SHP77 treated with DMSO at 0.1 percent for 48 hours (cell line): Measurements from ENCODE around the gene PJA2.
"Not testable (repeated sequence)": the region's sequence is repeated elsewhere in the genome, so short reads cannot be mapped to it uniquely, and the experiment has no call there.

Source experiments
- DNase-seq: peaks from one replicate; lab custom pipeline; 2025; lab: John Stamatoyannopoulos, UW

The PJA2 gene, protein sequence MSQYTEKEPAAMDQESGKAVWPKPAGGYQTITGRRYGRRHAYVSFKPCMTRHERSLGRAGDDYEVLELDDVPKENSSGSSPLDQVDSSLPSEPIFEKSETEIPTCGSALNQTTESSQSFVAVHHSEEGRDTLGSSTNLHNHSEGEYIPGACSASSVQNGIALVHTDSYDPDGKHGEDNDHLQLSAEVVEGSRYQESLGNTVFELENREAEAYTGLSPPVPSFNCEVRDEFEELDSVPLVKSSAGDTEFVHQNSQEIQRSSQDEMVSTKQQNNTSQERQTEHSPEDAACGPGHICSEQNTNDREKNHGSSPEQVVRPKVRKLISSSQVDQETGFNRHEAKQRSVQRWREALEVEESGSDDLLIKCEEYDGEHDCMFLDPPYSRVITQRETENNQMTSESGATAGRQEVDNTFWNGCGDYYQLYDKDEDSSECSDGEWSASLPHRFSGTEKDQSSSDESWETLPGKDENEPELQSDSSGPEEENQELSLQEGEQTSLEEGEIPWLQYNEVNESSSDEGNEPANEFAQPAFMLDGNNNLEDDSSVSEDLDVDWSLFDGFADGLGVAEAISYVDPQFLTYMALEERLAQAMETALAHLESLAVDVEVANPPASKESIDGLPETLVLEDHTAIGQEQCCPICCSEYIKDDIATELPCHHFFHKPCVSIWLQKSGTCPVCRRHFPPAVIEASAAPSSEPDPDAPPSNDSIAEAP

GRCh38 chr5:109409844-109410388 is at the start of gene PJA2:
TSS of gene PJA2 (minus strand) at chr5:109409974. CDS start at chr5:109383433, 26,541 bp downstream.
- peak; percentile 100 for DNase-seq

GRCh38 chr5:109455598-109456096 is 45.9 kb upstream of the PJA2 start:
- DNase-seq, result peak; percentile 46

- DNase-seq, result no peak
Measured at GRCh38 chr5:109454731-109455505, 45.1 kb upstream of the PJA2 start.

DNA sequence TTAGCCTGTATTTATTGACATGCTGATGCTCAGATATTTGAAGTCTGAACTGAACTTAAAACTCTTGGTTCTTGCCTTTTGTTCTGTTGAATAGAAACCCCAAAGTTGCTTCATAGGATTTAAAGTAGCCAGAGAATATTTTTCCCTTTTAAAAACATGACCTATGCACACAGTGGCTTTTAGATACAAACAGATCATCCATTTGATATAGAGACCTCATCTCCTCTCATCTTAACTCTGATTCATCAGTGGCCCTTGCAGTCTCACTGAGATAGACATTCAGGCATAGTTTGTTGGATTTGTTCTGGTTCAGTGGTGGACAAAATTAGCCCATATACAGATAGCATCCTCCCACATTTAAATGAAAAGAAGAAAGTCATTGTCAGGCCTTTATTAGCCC is 43.5 kb upstream of the PJA2 start:
- DNase-seq, result no peak

- DNase-seq, result no peak
Measured at GRCh38 chr5:109452661-109453060, 42.9 kb upstream of the PJA2 start.

DNA sequence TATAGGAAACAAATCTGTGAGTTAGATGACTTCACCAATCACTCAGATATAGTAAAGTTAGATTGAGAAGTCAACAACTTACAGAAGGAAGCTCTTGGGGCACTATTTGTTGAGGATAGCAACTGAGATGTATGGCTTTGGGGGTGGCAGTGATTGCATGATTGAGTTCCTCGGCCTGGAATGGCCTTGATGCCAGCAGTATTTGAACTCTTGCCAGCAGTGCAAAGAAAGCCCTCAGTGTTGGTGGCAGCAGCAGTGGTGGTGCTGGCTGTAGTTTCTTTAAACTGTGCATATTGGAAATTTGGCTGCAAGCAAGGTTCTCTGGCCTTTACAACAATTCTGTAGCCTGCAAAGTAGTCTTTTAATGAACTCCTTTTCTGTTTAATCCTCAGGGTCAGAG is 41.4 kb upstream of the PJA2 start:
- DNase-seq, result no peak

GRCh38 chr5:109450129-109450877 is 40.5 kb upstream of the PJA2 start:
- no peak for DNase-seq

DNA sequence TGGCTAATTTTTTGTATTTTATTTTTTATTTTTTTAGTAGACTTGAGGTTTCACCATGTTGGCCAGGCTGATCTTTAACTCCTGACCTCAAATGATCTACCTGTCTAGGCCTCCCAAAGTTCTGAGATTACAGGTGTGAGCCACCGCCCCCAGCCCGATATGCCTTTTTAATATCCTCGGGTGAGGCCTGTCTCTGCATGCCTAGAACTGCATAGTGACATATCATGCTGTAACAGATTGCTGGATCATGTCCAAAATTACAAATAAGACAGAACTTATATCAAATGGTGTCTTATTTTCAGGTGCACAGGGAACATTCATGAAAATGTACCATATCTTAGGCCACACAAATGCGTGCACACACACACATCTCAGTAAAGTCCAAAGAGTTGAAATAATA is 39.1 kb upstream of the PJA2 start:
- DNase-seq, result no peak

GRCh38 chr5:109439590-109439989 is 29.8 kb upstream of the PJA2 start:
- no peak for DNase-seq

DNA sequence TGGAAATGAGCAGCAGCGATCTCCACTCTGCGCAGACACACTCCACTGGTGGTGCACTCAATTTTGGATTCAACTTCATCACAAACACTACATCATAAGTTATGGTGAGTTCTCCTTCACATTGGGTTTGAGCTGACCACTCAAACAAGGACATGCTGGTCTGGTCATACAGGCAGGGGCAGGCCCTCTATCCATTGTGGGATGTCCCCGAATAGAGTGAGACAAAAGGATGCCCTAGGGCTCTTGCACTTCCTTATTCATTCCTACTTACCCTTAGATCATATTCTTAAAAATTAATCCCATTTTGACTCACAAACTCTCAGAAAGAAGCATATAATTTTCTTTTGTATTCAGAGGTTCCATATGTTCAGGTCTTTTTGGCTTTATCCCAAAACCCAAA is 16.3 kb upstream of the PJA2 start:
- DNase-seq, result no peak

GRCh38 chr5:109425521-109425920 is 15.7 kb upstream of the PJA2 start:
- not testable (repeated sequence) for DNase-seq

GRCh38 chr5:109421956-109422355 is 12.2 kb upstream of the PJA2 start:
- no peak for DNase-seq

- no peak for DNase-seq
Measured at GRCh38 chr5:109418712-109419352, 9.1 kb upstream of the PJA2 start.

DNA sequence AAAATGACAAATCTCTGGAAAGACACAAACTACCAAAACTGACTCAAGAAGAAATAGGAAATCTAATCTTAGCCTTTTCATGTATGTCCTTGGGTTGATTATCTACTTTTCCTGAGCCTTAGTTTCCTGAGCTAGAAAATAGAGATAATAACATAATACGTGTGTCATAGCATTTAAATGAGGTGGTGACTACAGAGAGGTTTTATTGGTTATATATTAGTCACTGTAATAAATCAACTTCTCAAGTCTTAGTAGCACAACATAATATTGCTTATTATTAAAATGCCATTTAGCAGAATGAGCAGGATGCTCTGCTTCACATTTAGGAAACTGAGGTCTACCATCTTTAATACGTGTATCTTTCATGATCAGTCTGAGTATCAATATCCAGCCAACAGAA is 7.1 kb upstream of the PJA2 start:
- no peak for DNase-seq

DNA sequence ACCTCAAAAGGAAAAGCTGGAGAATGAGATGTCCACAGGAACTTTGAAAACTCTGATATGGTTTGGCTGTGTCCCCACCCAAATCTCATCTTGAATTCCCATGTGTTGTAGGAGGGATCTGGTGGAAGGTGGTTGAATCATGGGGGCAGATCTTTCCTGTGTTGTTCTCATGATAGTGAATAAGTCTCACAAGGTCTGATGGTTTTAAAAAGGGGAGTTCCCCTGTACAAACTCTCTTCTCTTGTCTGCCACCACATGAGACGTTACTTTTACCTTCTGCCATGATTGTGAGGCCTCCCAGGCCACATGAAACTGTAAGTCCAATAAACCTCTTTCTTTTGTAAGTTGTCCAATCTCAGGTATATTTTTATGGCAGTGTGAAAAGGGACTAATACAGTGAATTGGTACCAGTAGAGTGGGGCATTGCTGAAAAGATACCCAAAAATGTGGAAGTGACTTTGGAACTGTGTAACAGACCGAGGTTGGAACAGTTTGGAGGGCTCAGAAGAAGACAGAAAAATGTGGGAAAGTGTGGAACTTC is 4.2 kb upstream of the PJA2 start:
- not testable (repeated sequence) for DNase-seq

DNA sequence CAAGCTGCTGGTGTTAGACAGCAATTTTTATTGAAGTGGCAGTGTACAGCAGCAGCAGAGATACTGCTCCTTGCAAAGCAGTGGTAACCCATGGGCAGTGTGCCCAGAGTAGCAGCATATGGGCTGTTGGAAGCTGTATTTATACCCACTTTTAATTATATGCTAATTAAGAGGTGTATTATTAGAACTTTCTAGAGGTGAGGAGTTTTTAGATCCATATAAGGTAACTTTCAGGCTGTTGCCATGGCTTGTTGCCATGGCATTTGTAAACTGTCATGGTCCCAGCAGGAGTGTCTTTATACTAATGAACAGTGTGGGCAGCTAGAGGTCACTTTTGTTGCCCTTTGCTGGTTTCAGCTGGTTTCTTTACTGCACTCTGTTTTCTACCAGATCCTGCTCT is 3.7 kb upstream of the PJA2 start:
- DNase-seq, result no peak

- DNase-seq, result no peak
Measured at GRCh38 chr5:109412981-109413402, 3.2 kb upstream of the PJA2 start.

- no peak for DNase-seq
Measured at GRCh38 chr5:109411627-109412026, 1.9 kb upstream of the PJA2 start.

DNA sequence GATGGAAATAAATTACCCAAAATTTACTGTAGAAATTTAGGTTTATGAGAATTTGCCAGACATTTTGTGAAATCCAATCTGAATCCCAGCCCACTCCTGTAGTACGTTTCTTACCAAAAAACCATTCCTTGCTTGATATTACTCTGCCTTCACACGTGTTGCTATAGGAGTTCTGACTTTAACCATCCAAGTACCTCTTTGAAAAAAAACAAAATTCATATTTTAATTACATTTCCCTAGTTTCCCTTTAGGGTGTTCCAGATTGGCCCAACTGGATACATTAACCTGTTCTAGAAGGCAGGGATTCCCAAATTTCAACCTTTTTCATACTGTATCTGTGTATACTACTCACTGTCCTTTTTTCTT is 1.4 kb upstream of the PJA2 start:
- no peak for DNase-seq

DNA sequence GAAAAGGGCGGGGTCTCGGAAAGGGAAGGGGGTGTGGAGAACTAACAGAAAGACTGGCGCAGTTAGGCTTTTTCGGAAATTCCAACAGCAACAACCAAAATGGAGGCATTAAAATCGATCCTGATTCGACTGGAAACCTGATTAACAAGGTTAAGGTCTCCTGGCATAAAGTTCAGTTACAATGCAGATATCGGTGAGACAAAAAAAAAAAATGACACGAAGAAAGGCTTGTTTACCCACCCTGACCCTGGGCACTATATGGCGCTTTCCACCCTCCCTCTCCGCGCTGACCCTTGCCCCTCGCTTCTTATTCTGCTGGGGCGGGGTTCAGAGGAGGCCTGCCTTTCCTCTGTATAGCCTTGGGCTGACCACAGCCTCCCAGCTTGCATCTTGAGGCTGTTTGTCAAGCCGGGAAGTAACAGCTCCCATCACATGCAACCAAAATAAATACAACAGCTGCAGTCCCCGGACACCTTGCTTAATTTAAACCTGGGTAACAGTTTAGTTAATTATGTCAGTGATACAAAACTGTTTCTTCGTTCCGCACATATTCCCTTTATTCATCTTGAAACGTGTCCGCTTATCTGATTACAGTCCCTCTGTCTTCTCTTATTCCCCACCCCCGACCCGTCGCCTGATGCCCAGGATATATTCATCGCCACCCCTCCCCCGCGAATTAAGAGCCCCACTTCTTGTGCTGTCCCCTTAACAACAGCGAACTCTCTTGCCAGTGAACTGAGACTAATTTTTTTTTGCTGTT is 795 bp upstream of the PJA2 start:
- DNase-seq, result peak; percentile 90
